Measurements from ENCODE around the gene TGM2. TPM values are rescaled to one million over a fixed set of nuclear protein-coding genes. Genes with fewer than 3 reads are reported as not detected.

The TGM2 gene
- polyA plus RNA-seq, 1 donor (not counting 4 experiments of a cell fraction or from before 2014, with no cell fraction given), result 18.7 TPM

DNA sequence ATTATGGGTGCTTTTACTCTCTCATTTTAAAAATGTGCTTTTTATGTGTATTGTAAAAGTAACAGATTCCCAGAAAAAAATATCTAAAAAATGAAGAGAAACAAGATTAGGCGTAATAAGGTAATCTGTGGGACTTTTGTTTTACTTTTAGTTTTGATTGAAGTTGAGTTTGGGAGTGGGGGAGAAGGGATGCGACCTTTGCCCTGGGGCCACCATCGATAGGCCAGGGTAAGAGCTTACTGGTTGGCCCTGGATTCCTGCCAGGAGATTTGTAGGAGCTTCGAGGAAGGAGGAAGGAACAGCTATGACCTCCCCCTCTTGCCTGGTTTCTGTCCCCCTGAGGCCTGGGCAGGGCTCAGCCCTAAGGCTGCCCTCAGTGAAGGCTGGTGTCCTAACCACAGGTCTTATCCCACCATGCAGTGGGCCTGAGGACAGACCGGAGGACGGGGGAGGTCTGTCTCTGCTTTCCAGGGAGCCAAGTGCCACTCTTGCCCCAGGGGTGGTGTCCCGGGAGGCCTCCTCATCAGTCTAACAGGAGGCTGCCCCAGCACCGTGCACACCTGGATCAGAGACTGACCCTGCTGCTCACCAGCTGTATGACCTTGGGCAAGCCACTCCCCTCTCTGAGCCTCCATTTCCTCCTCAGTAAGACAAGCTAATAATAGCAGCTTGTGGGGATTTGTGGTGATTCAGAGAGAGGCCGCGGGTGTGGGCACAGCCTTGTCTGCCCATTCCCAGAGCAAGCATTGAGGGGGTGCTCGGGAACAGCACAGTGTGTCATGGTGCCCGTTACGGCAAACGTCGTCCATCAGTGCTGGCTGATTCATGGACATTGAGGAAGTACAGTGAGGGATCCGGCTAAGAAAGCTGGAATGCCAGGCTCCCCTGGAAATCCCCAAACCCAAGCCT, 21.2 kb downstream of the TGM2 start:
- H3K9me3 ChIP-seq (ENCODE audit: control insufficient read depth, low read depth, low read length), result no peaks in the 10 kb centered on the region
- peak overlapping the region; percentile 74 for H3K27ac ChIP-seq (ENCODE audit: control insufficient read depth, insufficient read depth, low read length)
- dilution Hi-C loops (cut with MboI; ENCODE audit: extremely low pct_ligation_motif_present, low sequenced_read_pairs), result no loop called here
- H3K4me1 ChIP-seq (ENCODE audit: control insufficient read depth, extremely low read depth, insufficient read depth, low read length), result peaks cover 20% of the 10 kb centered on the region
- H3K27me3 ChIP-seq (ENCODE audit: control insufficient read depth, extremely low read depth, insufficient read depth, low read length), result no peaks in the 10 kb centered on the region
- H3K4me2 ChIP-seq (ENCODE audit: control insufficient read depth, extremely low read depth, insufficient read depth, low read depth, low read length), result peak overlapping the region; percentile 60
- peak; percentile 87 for DNase-seq (ENCODE audit: low read depth, low spot score)
- no peak overlapping the region for H3K4me3 ChIP-seq (ENCODE audit: control insufficient read depth in 2 of 3, extremely low read depth in 1 of 3, insufficient read depth in 2 of 3, low read depth in 1 of 3, low read length in 3 of 3)
- H3K79me2 ChIP-seq (ENCODE audit: control insufficient read depth, insufficient read depth, low read length), result no peaks in the 10 kb centered on the region
- H2AFZ ChIP-seq (ENCODE audit: control insufficient read depth, low read length), result peak overlapping the region; percentile 75
- H3K9me1 ChIP-seq (ENCODE audit: control insufficient read depth, extremely low read depth, insufficient read depth, low read length), result no peaks in the 10 kb centered on the region
- peak overlapping the region; percentile 61 for H3K9ac ChIP-seq (ENCODE audit: control insufficient read depth, extremely low read depth, insufficient read depth, low read length)
- FAIRE-seq, result peak; percentile 86
- peaks cover 0 to 2% of the 10 kb centered on the region in 2 experiments for H3K36me3 ChIP-seq (ENCODE audit: control insufficient read depth in 2 of 2, extremely low read depth in 1 of 2, insufficient read depth in 2 of 2, low read length in 2 of 2)
- H4K20me1 ChIP-seq (ENCODE audit: control insufficient read depth, extremely low read depth, insufficient read depth, low read length), result no peaks in the 10 kb centered on the region
- TF ChIP-seq EZH2 (IDR thresholded peaks at IDR 0.05; ENCODE audit: low read length), result no peak

DNA sequence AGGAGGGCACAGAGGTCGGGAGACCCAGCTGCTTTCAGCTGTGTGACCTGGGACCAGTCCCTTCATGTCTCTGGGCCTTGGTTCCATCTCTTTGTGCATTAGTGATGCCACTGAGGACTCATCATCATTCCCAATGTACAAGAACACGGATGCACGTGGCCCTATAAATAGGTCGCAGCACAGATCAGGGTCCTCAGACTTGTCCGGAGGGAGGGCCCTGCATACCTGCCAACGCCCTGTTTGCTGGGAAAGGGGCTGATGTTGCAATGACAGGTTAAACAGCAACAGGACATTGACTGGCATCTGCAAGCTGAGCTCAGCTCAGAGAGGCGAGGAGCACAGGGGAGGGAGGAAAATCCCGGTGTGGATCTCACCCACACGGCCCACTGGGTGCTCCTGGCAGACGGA, 21.8 kb downstream of the TGM2 start:
- no peak overlapping the region for H3K27ac ChIP-seq (ENCODE audit: control insufficient read depth, insufficient read depth, low read length)

More for the DNA sequence above, 21.8 kb downstream of the TGM2 start:
- Histone ChIP-seq H3K79me2 (ENCODE audit: control insufficient read depth, insufficient read depth, low read length) (no peaks in the 10 kb centered on the region), H3K4me3 (ENCODE audit: control insufficient read depth in 2 of 3, extremely low read depth in 1 of 3, insufficient read depth in 2 of 3, low read depth in 1 of 3, low read length in 3 of 3) (no peak overlapping the region), H3K9me1 (ENCODE audit: control insufficient read depth, extremely low read depth, insufficient read depth, low read length) (no peaks in the 10 kb centered on the region), H4K20me1 (ENCODE audit: control insufficient read depth, extremely low read depth, insufficient read depth, low read length) (no peaks in the 10 kb centered on the region), H3K4me2 (ENCODE audit: control insufficient read depth, extremely low read depth, insufficient read depth, low read depth, low read length) (peak overlapping the region; percentile 60), H3K27me3 (ENCODE audit: control insufficient read depth, extremely low read depth, insufficient read depth, low read length) (no peaks in the 10 kb centered on the region), H3K9me3 (ENCODE audit: control insufficient read depth, low read depth, low read length) (no peaks in the 10 kb centered on the region), H3K4me1 (ENCODE audit: control insufficient read depth, extremely low read depth, insufficient read depth, low read length) (peaks cover 20% of the 10 kb centered on the region), H2AFZ (ENCODE audit: control insufficient read depth, low read length) (no peak overlapping the region), H3K9ac (ENCODE audit: control insufficient read depth, extremely low read depth, insufficient read depth, low read length) (peak overlapping the region; percentile 61), H3K36me3 (ENCODE audit: control insufficient read depth in 2 of 2, extremely low read depth in 1 of 2, insufficient read depth in 2 of 2, low read length in 2 of 2) (peaks cover 0 to 2% of the 10 kb centered on the region in 2 experiments)
- TF ChIP-seq EZH2 (IDR thresholded peaks at IDR 0.05; ENCODE audit: low read length), result no peak
- TF ChIP-seq, protein P1, sequence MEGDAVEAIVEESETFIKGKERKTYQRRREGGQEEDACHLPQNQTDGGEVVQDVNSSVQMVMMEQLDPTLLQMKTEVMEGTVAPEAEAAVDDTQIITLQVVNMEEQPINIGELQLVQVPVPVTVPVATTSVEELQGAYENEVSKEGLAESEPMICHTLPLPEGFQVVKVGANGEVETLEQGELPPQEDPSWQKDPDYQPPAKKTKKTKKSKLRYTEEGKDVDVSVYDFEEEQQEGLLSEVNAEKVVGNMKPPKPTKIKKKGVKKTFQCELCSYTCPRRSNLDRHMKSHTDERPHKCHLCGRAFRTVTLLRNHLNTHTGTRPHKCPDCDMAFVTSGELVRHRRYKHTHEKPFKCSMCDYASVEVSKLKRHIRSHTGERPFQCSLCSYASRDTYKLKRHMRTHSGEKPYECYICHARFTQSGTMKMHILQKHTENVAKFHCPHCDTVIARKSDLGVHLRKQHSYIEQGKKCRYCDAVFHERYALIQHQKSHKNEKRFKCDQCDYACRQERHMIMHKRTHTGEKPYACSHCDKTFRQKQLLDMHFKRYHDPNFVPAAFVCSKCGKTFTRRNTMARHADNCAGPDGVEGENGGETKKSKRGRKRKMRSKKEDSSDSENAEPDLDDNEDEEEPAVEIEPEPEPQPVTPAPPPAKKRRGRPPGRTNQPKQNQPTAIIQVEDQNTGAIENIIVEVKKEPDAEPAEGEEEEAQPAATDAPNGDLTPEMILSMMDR (optimal IDR thresholded peaks at IDR 0.05 in 1 of 3, IDR thresholded peaks at IDR 0.05 in 1 of 3, conservative IDR thresholded peaks at IDR 0.05 in 1 of 3; ENCODE audit: extremely low read depth in 1 of 3, insufficient read depth in 2 of 3, low read length in 3 of 3), result no peak
- DNase-seq (ENCODE audit: low read depth, low spot score) (no peak), FAIRE-seq (no peak)
- dilution Hi-C loops (cut with MboI; ENCODE audit: extremely low pct_ligation_motif_present, low sequenced_read_pairs), result no loop called here
